Activated T-cell treated with anti-CD3 and anti-CD28 coated beads for 4 hours (primary cell): Measurements from ENCODE around the gene GPR82.

Source experiments
- DNase-seq: peaks from one replicate; pipeline ENCODE4 v3.0.0-alpha.2; 2020

Gene GPR82

GRCh38 chrX:41720125-41720779, 3.7 kb upstream of the GPR82 start:
- no peak for DNase-seq

GRCh38 chrX:41721590-41721989, 2.4 kb upstream of the GPR82 start:
- DNase-seq: no peak

GRCh38 chrX:41722214-41722613, 1.8 kb upstream of the GPR82 start:
- DNase-seq: no peak

DNA sequence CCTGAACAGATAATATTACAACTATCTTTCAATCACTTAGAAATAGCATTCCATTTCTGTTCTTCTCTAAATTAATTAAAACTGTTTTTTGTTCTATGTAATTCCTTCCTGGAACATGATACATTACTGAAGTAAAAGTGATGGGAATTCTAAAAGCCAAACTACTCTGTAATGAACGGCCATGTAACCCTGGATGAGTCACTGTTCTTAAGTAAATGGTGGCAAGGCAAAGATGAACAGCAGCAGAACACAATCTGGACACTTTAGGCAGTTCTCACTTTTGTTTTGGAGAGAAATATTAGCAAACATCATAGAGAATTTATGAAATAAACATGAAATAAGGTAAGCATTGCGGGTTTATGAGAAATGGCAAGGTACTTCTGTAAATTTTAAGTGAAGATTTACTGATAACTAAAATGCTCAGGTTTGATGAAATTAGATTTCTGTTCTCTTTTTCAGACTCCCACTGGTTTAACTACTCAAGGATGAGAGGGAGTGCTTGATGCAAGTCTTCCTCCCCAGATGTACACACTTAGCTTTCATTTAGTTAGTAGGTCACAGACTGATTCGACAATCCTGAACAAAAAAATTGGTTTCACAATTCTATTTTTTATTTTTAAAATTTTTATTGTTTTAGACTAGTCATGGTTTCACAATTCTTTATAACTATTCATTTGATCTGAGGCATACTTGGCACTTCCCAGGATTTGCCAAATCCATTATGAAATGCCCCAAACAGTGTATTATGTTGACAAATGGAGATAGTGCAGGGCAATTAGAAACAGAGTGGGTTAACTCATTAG, 964 bp upstream of the GPR82 start:
- no peak for DNase-seq

- DNase-seq: no peak
Measured at GRCh38 chrX:41728125-41728524, 4.1 kb downstream of the GPR82 start.

DNA sequence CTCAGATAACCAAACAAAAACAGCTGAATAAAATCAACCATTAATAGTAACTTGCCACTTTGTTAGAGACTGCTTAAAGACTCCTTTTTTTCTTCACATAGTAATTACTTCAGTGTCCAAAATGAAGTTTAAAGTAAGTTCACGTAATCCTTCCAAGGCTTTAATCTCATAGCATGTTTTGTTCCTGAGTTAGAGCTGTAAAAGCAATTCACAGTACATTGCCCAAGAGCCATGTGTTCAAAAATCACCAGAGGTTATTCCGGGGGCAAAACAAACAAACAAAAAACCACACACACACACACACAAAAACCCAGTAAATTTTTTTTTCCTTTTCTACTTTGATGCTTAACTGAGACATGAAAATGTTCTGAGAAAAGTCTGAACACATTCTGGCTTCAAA, 6.1 kb downstream of the GPR82 start:
- no peak for DNase-seq

- DNase-seq: no peak
Measured at GRCh38 chrX:41732260-41732659, 8.3 kb downstream of the GPR82 start.

DNA sequence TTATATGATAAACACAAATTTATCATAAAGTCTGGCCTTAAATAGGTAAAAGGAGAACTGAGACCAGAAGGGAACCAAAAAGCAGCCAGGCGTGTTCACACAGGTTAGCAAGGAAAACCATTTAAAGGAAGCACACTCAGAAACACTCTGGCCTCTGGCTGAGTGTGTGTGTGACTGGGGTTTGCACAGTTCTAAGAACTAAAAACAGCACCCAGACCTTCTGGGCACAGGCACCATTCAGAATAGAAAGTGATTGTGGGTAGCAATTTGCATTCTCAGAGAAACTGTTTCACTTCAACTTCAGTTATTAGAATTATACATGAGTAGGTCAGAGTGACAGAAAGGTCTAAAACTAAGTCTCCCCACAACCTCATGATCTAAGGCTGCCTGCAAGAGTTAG, 10.0 kb downstream of the GPR82 start:
- DNase-seq: no peak

DNA sequence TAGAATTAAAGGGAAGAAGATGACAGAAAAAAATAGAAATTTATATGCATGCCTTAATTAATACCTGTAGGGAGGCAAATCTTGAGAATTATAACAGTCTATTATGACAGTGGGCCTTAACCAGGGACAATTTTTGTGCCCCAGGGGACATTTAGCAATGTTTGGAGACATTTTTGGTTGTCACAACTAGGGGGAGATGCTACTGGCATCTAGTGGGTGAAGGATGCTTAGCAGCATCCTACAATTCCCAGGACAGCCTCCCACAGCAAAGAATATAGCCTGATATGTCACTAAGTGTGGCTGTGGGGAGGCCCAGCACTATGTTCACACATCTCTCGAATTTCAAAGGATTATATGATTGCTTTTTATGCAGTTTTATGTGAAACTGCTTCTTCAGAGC, 10.5 kb downstream of the GPR82 start:
- no peak for DNase-seq

- DNase-seq: no peak
Measured at GRCh38 chrX:41737065-41737464, 13.1 kb downstream of the GPR82 start.

DNA sequence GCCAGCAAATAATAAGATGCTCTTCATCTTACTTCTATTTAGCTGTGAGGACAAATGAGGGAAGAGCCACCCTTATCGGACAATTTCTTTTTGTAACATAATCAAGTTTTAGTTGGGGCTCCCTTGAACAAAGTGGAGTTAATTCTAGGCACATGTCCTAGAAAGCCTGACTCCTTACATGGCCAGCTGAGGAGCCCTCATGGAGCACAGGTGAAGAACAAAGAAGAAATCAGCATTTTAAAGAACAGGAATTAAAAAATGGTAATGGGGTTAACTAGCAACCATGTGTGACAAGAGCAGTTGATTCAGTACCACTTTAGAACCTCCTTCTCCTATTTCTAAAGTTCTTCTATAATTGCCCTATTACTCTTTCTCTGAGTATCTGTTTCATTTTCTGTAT, 15.9 kb downstream of the GPR82 start:
- DNase-seq: no peak

DNA sequence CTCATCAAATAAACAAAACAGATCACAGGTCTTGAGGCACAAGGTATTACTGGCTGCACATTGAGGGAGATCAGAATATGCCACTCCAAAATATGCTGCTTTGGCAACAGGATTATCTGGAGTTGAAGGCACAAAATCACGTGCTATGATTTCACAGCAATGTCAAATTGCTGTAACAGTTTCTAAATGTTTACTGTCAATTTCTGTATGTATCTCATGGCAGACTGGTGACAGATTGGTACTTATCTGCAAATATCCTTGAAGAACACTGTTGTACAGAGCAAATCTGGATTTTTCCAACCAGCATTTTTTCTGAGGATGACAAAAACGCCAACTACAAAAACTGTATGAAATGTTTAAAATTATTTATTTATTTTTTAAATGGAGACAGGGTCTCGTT, 26.7 kb downstream of the GPR82 start:
- DNase-seq: no peak

DNA sequence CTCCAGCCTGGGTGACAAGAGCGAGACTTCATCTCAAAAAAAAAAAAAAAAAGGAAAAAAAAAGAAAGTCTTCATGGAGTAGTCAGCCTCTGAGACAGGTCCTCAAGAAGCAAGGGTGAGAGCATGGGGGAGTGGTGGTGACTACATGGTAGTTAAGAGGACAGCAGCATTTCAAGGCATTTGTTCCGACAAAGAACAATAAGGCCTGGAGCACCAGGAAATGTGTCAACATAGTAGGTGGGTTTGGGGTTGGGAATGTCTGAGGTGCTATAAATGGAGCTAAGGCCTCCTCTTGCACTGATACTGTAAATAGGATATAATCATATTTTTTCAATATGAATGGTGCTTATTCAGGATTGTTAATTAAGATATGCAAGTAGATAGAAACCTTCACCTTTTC, 34.4 kb downstream of the GPR82 start:
- DNase-seq: no peak

DNA sequence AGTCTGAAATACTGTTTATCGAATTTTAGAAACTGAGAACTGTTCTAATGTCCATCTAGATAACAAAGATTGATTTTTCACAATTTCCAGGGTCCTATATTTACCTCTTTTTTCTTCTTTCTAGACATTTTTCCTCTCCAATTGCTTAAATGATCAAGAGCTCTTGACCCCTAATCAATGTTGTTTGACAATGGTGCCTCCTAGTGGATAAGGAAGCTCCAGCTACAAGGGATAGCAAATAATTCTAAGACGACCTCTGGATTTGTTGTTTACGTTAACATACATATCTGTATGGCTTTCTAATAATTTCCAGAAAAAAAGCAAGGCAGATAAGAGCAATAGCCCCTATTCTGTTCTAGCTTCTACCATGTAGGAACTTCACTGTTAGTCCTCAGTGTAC, 35.8 kb downstream of the GPR82 start:
- no peak for DNase-seq

DNA sequence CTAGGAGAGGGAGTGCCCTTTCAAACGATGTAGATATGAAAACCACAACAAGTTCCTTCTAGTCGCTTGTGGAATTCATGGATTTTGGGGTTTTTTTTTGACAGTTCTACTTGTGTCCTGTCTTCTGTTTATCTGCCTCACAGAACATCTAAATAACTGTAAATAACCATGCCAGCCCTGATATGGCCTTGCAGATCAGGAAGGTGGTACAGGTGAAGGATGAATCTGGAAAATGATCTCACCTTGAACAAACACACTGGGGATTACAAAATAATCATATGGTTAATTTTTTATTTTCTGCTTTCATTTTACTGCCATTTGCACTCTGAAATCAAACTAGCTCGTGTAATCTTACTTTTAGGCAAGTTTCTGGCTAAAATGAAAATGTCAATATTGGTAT, 37.2 kb downstream of the GPR82 start:
- no peak for DNase-seq

GRCh38 chrX:41761702-41762101, 37.7 kb downstream of the GPR82 start:
- no peak for DNase-seq

- no peak for DNase-seq
Measured at GRCh38 chrX:41779030-41779564, 55.1 kb downstream of the GPR82 start.
